Osteoblast (primary cell): ENCODE results near the gene OTOA. TPM values are rescaled to one million over a fixed set of nuclear protein-coding genes. Genes with fewer than 3 reads are reported as not detected.

Experiments
- DNase-seq: peaks from one replicate; pipeline ENCODE4 v3.0.0; 2011; ENCODE audit warnings: low spot score, mixed read lengths; ENCODE audit not compliant: insufficient read length; ENCODE audit errors: missing footprints
- H2AFZ ChIP-seq: 2 replicates; pipeline ENCODE4 v1.6.0; 2011; ENCODE audit warnings: mild to moderate bottlenecking, low read length
- H3K27ac ChIP-seq: 2 replicates; pipeline ENCODE4 v1.5.1; 2011; ENCODE audit warnings: mild to moderate bottlenecking, low read depth, low read length, moderate library complexity
- H3K27me3 ChIP-seq: 2 replicates; pipeline ENCODE4 v1.6.0; 2012; ENCODE audit warnings: mild to moderate bottlenecking, control low read depth, inconsistent platforms, low read length, moderate library complexity; ENCODE audit not compliant: insufficient read depth
- H3K36me3 ChIP-seq: 2 replicates; pipeline ENCODE4 v1.5.1; 2011; ENCODE audit warnings: mild to moderate bottlenecking, low read length, control low read depth, moderate library complexity; ENCODE audit not compliant: insufficient read depth
- H3K4me1 ChIP-seq: 2 replicates; pipeline ENCODE4 v1.5.1; 2011; ENCODE audit warnings: mild to moderate bottlenecking, low read length, control low read depth, moderate library complexity; ENCODE audit not compliant: insufficient read depth
- H3K4me2 ChIP-seq: 2 replicates; pipeline ENCODE4 v1.6.0; 2011; ENCODE audit warnings: mild to moderate bottlenecking, low read length; ENCODE audit not compliant: insufficient read depth
- H3K4me3 ChIP-seq: fragments of 200-600 bp; sonication (generic); 3 replicates; pipeline ENCODE4 v1.5.1; 2012; ENCODE audit warnings: mild to moderate bottlenecking, low read length, inconsistent platforms; ENCODE audit not compliant: insufficient read depth
- H3K79me2 ChIP-seq: 2 replicates; pipeline ENCODE4 v1.6.0; 2012; ENCODE audit warnings: mild to moderate bottlenecking, low read length, control low read depth, inconsistent platforms; ENCODE audit not compliant: insufficient read depth
- H3K9me3 ChIP-seq: 2 replicates; pipeline ENCODE4 v1.5.1; 2011; ENCODE audit warnings: low read depth, low read length, control low read depth
- H4K20me1 ChIP-seq: 2 replicates; pipeline ENCODE4 v1.6.0; 2012; ENCODE audit warnings: mild to moderate bottlenecking, low read length, control low read depth; ENCODE audit not compliant: insufficient read depth
- CTCF ChIP-seq: IDR thresholded peaks from 2 replicates; pipeline ENCODE4 v1.5.1; 2011; ENCODE audit warnings: mild to moderate bottlenecking, low read depth, low read length, moderate library complexity; ENCODE audit errors: extremely low read depth
- total RNA-seq: library from RNA; depleted of rRNA; stranded (reverse); fragments of >200 nt; gene quantifications from 2 replicates; pipeline ENCODE4 v1.2.3, GENCODE V29; 2012

The OTOA gene
- total RNA-seq, 1 donor = under 0.01 TPM

- Histone ChIP-seq H3K4me1 (peaks cover under 1% of the 10 kb centered on the region), H3K36me3 (peaks cover 12% of the 10 kb centered on the region), H3K27ac (no peak overlapping the region), H3K9me3 (no peaks in the 10 kb centered on the region), H3K4me3 (no peak overlapping the region), H3K79me2 (peaks cover 56% of the 10 kb centered on the region), H3K27me3 (no peaks in the 10 kb centered on the region), H4K20me1 (peaks cover 6% of the 10 kb centered on the region), H3K4me2 (no peak overlapping the region), H2AFZ (no peak overlapping the region)
- TF ChIP-seq CTCF = no peak
- no peak for DNase-seq
These were observed 12.3 kb upstream of the OTOA start for GRCh38 chr16:21651515-21651914.

DNA sequence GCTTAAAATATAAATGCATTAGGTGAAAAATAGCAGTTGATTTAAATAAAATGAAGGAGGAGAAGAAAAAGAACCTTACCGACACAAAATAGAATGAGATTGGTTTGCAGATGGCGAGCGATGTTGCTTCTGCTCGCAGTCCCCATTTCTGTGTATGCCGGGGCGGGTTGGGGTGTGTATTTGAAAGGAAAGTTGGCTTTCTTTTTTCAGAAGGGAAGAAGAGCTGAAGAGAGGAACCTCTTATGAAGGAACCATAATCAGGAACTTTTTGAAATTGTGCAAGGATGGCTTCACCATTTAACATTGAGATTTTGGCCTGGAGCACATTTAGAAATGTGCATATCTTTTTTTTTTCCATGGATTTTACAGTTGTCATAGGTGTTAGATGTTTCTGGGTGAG is 11.3 kb upstream of the OTOA start, which contains the start of gene IGSF6:
Gene IGSF6, minus strand, starts transcription at position 156 of the 400 bp plus-strand sequence. Its CDS starts 10 bp downstream, at position 146.
- no peak within 1 kb of the TSS for H2AFZ ChIP-seq
- no peak for TF ChIP-seq CTCF
- no peak within 1 kb of the TSS for H3K4me3 ChIP-seq
- no peaks in the 10 kb centered on the region for H3K9me3 ChIP-seq
- H3K79me2 ChIP-seq = peaks cover 47% of the 10 kb centered on the region
- no peak for DNase-seq
- no peak within 1 kb of the TSS for H3K4me2 ChIP-seq
- no peaks in the 10 kb centered on the region for H3K27me3 ChIP-seq
- H3K27ac ChIP-seq = no peak within 1 kb of the TSS
- H3K36me3 ChIP-seq = peaks cover 12% of the 10 kb centered on the region
- H4K20me1 ChIP-seq = peaks cover 6% of the 10 kb centered on the region
- H3K4me1 ChIP-seq = no peaks in the 10 kb centered on the region

- no peaks in the 10 kb centered on the region for H3K9me3 ChIP-seq
- H3K79me2 ChIP-seq = peaks cover 36% of the 10 kb centered on the region
- H3K27ac ChIP-seq = no peak overlapping the region
- no peak for TF ChIP-seq CTCF
- H3K27me3 ChIP-seq = no peaks in the 10 kb centered on the region
- peaks cover 12% of the 10 kb centered on the region for H3K36me3 ChIP-seq
- DNase-seq = no peak
- peaks cover 6% of the 10 kb centered on the region for H4K20me1 ChIP-seq
- H2AFZ ChIP-seq = no peak overlapping the region
- H3K4me3 ChIP-seq = no peak overlapping the region
- H3K4me1 ChIP-seq = no peaks in the 10 kb centered on the region
- H3K4me2 ChIP-seq = no peak overlapping the region
These were observed 10.2 kb upstream of the OTOA start for GRCh38 chr16:21653571-21653970.

DNA sequence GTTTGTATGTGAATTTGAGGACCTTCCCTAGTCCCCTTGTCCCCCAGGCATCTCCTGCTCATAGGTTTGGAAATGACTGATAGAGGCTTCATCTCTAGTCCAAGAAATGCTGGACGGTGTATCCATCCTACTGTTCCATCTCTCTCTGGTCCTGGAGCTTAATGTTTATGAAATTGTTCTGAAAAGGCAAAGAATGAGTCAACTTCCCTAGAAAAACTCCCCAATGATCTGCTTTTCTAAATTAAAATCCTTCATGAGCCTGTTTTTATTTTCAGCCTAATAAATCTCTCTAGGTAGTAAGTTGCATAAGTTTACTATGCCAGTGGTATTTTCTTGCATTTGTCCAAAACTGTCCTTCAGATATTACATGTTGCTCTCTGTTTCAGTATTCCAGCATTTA is 9.3 kb upstream of the OTOA start:
- Histone ChIP-seq H2AFZ (no peak overlapping the region), H3K4me1 (no peaks in the 10 kb centered on the region), H3K4me2 (no peak overlapping the region), H4K20me1 (peaks cover 6% of the 10 kb centered on the region), H3K27me3 (no peaks in the 10 kb centered on the region), H3K27ac (no peak overlapping the region), H3K79me2 (peaks cover 28% of the 10 kb centered on the region), H3K9me3 (no peaks in the 10 kb centered on the region), H3K36me3 (peaks cover 12% of the 10 kb centered on the region), H3K4me3 (no peak overlapping the region)
- no peak for DNase-seq
- no peak for TF ChIP-seq CTCF
